Esophagus muscularis mucosa (tissue), 3 donors: ENCODE results near the gene CRKL.

Experiments used
- POLR2AphosphoS5 ChIP-seq, 2 donors: sonication (generic); formaldehyde crosslinking; IDR thresholded peaks; one replicate each; pipeline ENCODE4 v1.6.1; 2017; ENCODE audit warnings: antibody characterized with exemption in 2 of 2
- TF ChIP-seq, protein P1 (sequence below), 3 experiments: fragments of 200-600 bp in 2 of 3; fragments of 450-650 bp in 1 of 3; sonication (generic) in 2 of 3; IDR thresholded peaks; one replicate each; pipeline ENCODE4 v1.5.1; 2017 to 2019; ENCODE audit warnings: antibody characterized with exemption in 3 of 3, mild to moderate bottlenecking in 2 of 3, moderate library complexity in 1 of 3

DNA sequence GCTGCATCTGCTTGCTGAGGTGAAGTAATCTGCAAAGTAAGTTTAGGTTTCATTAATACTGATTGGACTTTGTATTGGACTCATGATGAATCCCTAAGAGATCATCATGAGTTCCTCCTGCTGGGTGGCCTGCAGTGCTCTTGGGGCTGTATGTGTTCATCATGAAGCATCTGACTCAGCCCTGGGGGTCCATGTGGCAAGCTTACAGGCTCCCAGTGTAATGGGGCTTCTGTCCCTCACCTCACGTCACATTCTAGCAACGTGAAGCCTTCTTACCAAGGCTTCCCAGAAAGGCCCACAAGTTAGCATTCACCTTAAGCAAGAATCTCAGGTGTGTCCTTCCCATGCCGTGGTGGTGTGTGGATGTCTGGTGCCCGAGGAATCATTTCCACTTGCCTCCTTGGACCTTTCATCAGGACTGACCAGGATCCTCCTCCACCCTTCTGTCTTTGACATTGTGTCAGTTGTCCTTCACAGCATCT, 23.7 kb downstream of the CRKL start:
- TF ChIP-seq, protein P1, sequence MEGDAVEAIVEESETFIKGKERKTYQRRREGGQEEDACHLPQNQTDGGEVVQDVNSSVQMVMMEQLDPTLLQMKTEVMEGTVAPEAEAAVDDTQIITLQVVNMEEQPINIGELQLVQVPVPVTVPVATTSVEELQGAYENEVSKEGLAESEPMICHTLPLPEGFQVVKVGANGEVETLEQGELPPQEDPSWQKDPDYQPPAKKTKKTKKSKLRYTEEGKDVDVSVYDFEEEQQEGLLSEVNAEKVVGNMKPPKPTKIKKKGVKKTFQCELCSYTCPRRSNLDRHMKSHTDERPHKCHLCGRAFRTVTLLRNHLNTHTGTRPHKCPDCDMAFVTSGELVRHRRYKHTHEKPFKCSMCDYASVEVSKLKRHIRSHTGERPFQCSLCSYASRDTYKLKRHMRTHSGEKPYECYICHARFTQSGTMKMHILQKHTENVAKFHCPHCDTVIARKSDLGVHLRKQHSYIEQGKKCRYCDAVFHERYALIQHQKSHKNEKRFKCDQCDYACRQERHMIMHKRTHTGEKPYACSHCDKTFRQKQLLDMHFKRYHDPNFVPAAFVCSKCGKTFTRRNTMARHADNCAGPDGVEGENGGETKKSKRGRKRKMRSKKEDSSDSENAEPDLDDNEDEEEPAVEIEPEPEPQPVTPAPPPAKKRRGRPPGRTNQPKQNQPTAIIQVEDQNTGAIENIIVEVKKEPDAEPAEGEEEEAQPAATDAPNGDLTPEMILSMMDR (IDR thresholded peaks at IDR 0.05), result no peak
- TF ChIP-seq POLR2AphosphoS5 (IDR thresholded peaks at IDR 0.05), result no peak
